IMR-90 (cell line): ENCODE measurements around the gene PARP3.

ENCODE experiments used
- CEBPB ChIP-seq: IDR thresholded peaks from 2 replicates; pipeline ENCODE4 v1.6.1; 2012; ENCODE audit warnings: low read depth, low read length, improper control_type of control experiment
- MXI1 ChIP-seq: IDR thresholded peaks from 2 replicates; pipeline ENCODE4 v1.6.1; 2012; ENCODE audit warnings: low read depth, mild to moderate bottlenecking, low read length, moderate library complexity, borderline replicate concordance
- POLR2A ChIP-seq: IDR thresholded peaks from 2 replicates; pipeline ENCODE4 v1.6.1; 2012; ENCODE audit warnings: mild to moderate bottlenecking, low read depth, low read length

DNA sequence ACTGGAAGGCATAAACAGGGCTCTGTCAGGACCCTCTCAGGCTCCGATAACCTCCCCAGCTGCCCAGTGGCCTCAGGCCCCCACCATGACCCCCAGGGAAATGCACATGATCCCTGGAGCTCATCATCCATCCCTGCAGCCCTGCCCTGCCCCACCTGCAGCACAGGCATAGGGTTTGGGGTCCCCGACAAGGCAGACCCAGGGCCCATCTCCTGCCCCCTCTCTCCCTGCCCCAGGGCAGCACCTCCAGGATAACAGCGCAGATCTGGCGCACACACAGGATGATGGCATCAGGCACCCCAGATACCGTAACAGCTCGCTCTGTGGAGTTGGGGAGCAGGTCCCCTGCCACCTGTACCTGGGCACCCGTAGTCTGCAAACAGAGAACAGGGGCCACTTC lies 17.5 kb downstream of the PARP3 start:
- TF ChIP-seq MXI1 (no peak), POLR2A (no peak), CEBPB (no peak)
